ENCODE measurements around the gene CD247. TPM values are rescaled to one million over a fixed set of nuclear protein-coding genes. Genes with fewer than 3 reads are reported as not detected.

Gene CD247
- total RNA-seq, 1 donor from 2014 or later, result not detected

GRCh38 chr1:167456926-167457325 lies 61.4 kb downstream of the CD247 start:
- H3K9me3 Mint-ChIP-seq (ENCODE audit: unreplicated experiment), result no peaks in the 10 kb centered on the region
- DNase-seq, result no peak
- H3K4me1 Mint-ChIP-seq (ENCODE audit: low read depth, unreplicated experiment), result peaks cover 2% of the 10 kb centered on the region
- TF ChIP-seq, protein P1, sequence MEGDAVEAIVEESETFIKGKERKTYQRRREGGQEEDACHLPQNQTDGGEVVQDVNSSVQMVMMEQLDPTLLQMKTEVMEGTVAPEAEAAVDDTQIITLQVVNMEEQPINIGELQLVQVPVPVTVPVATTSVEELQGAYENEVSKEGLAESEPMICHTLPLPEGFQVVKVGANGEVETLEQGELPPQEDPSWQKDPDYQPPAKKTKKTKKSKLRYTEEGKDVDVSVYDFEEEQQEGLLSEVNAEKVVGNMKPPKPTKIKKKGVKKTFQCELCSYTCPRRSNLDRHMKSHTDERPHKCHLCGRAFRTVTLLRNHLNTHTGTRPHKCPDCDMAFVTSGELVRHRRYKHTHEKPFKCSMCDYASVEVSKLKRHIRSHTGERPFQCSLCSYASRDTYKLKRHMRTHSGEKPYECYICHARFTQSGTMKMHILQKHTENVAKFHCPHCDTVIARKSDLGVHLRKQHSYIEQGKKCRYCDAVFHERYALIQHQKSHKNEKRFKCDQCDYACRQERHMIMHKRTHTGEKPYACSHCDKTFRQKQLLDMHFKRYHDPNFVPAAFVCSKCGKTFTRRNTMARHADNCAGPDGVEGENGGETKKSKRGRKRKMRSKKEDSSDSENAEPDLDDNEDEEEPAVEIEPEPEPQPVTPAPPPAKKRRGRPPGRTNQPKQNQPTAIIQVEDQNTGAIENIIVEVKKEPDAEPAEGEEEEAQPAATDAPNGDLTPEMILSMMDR (IDR thresholded peaks at IDR 0.05; ENCODE audit: partially characterized antibody, unreplicated experiment), result no peak
- no peak overlapping the region for H3K4me3 Mint-ChIP-seq (ENCODE audit: unreplicated experiment)
- H3K36me3 Mint-ChIP-seq (ENCODE audit: unreplicated experiment), result peaks cover 5% of the 10 kb centered on the region
- H3K27ac Mint-ChIP-seq (ENCODE audit: unreplicated experiment), result no peak overlapping the region
- peaks cover 13% of the 10 kb centered on the region for H3K27me3 Mint-ChIP-seq (ENCODE audit: unreplicated experiment)

DNA sequence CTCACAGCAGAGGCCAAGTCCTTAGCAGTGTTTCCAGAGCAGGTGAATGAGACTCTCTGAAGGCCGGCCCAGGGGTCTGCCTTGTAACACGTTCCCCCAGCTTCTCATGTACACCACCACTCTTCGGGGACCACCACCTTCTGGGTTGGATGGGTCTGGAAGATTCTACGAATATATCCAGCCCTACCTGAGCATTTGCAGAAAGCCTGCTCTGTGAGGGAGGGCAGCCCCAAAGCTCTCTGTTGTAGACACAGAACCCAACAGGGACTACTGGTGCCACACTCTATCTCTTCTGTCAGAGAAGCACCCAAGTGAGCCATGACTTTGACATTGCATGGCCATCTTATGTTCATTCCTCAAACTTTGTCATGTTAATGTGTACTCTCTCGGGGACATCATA lies 61.8 kb downstream of the CD247 start:
- DNase-seq, result no peak
- peak overlapping the region; percentile 79 for H3K4me3 Mint-ChIP-seq (ENCODE audit: unreplicated experiment)
- TF ChIP-seq, protein P1 (IDR thresholded peaks at IDR 0.05; ENCODE audit: partially characterized antibody, unreplicated experiment), result no peak
- H3K27me3 Mint-ChIP-seq (ENCODE audit: unreplicated experiment), result peaks cover 13% of the 10 kb centered on the region
- no peak overlapping the region for H3K27ac Mint-ChIP-seq (ENCODE audit: unreplicated experiment)
- peaks cover 2% of the 10 kb centered on the region for H3K4me1 Mint-ChIP-seq (ENCODE audit: low read depth, unreplicated experiment)
- H3K9me3 Mint-ChIP-seq (ENCODE audit: unreplicated experiment), result no peaks in the 10 kb centered on the region
- peaks cover 5% of the 10 kb centered on the region for H3K36me3 Mint-ChIP-seq (ENCODE audit: unreplicated experiment)

GRCh38 chr1:167455786-167456446 lies 62.4 kb downstream of the CD247 start:
- Mint-ChIP-seq H3K36me3 (ENCODE audit: unreplicated experiment) (peaks cover 5% of the 10 kb centered on the region), H3K9me3 (ENCODE audit: unreplicated experiment) (no peaks in the 10 kb centered on the region), H3K27me3 (ENCODE audit: unreplicated experiment) (peaks cover 13% of the 10 kb centered on the region), H3K4me3 (ENCODE audit: unreplicated experiment) (peak overlapping the region; percentile 79), H3K4me1 (ENCODE audit: low read depth, unreplicated experiment) (peaks cover 2% of the 10 kb centered on the region), H3K27ac (ENCODE audit: unreplicated experiment) (no peak overlapping the region)
- DNase-seq, result no peak
- TF ChIP-seq, protein P1 (IDR thresholded peaks at IDR 0.05; ENCODE audit: partially characterized antibody, unreplicated experiment), result no peak

- peaks cover 2% of the 10 kb centered on the region for H3K4me1 Mint-ChIP-seq (ENCODE audit: low read depth, unreplicated experiment)
- H3K9me3 Mint-ChIP-seq (ENCODE audit: unreplicated experiment), result no peaks in the 10 kb centered on the region
- TF ChIP-seq, protein P1 (IDR thresholded peaks at IDR 0.05; ENCODE audit: partially characterized antibody, unreplicated experiment), result no peak
- H3K36me3 Mint-ChIP-seq (ENCODE audit: unreplicated experiment), result peaks cover 5% of the 10 kb centered on the region
- H3K27me3 Mint-ChIP-seq (ENCODE audit: unreplicated experiment), result peaks cover 13% of the 10 kb centered on the region
- no peak overlapping the region for H3K27ac Mint-ChIP-seq (ENCODE audit: unreplicated experiment)
- peak; percentile 68 for DNase-seq
- peak overlapping the region; percentile 64 for H3K4me3 Mint-ChIP-seq (ENCODE audit: unreplicated experiment)
Measured at GRCh38 chr1:167454894-167455785, 63.2 kb downstream of the CD247 start.
